Astrocyte of the spinal cord (primary cell): ENCODE results near the gene PTPDC1.

Experiments used
- DNase-seq: peaks from one replicate; pipeline ENCODE4 v3.0.0; 2011; ENCODE audit warnings: low read depth, low spot score
- H3K4me3 ChIP-seq: 2 replicates; pipeline ENCODE4 v1.5.1; 2011; ENCODE audit warnings: low read depth, mild to moderate bottlenecking, low read length, moderate library complexity
- CTCF ChIP-seq: IDR thresholded peaks from 2 replicates; pipeline ENCODE4 v1.5.1; 2012; ENCODE audit warnings: low read depth, mild to moderate bottlenecking, low read length, inconsistent platforms
- in situ Hi-C: cut with HindIII; loops from 2 replicates; pipeline ENCODE4 v1.10.0; 2017; ENCODE audit warnings: low sequenced_read_pairs

PTPDC1 gene

DNA sequence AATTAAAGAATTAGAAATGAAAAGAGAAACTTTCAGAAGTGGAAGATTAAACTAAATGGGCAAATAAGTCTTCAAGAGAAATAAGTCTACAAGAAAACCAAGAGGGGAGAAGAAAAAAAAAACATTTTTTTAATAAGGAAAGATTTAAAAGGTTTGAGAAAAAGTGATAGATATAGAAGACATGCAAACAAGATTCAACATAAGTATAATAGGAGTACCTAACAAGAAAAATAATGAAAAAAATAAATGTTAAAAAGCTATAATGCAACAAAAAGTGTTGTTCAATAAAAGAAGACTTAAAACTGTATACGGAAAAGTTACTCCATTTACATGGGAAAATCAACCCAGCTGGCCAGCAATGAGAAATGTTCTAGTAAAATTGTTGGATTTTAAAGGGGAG lies 42.6 kb downstream of the PTPDC1 start:
- no peak overlapping the region for H3K4me3 ChIP-seq
- no peak for DNase-seq
- TF ChIP-seq CTCF, result no peak
- in situ Hi-C loops, result no loop called here

- TF ChIP-seq CTCF, result no peak
- no peak overlapping the region for H3K4me3 ChIP-seq
- in situ Hi-C loops, result no loop called here
- DNase-seq, result no peak
Observed at GRCh38 chr9:94127806-94128205, 43.5 kb downstream of the PTPDC1 start.

DNA sequence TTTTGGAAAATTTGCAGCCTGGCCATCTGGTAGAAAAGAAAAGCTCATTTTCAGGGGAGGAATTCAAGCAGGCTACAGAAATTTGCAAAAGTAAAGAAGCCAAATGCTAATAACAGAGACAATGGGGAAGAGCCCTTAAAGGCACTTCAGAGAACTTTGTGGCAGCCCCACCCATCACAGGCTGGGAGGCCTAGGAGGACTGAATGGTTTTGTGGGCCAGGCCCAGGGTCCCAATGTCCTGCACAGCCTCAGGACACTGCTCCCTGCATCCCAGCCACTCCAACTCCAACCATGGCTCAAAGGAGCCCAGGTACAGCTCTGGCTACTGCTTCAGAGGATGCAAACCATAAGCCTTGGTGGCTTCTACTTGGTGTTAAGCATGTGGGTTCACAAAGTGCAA lies 44.3 kb downstream of the PTPDC1 start:
- no peak for DNase-seq
- no peak overlapping the region for H3K4me3 ChIP-seq
- in situ Hi-C loops, result no loop called here
- no peak for TF ChIP-seq CTCF

DNA sequence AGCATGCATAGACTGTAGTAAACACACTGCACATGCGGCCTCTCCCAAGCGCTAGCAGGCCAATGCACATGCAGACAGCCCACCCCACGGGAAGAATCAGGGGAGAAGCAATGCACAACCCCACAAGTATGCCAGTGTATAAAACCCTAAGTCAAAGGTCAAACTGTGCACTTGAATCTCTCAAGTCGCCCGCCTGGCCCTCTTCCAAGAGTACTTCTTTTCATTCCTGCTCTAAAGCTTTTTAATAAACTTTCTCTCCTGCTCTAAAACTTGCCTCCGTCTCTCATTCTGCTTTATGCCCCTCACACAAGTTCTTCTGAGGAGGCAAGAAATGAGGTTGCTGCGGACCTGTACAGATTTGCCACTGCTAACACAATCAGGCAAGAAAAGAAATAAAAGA lies 50.4 kb downstream of the PTPDC1 start:
- in situ Hi-C loops, result no loop called here
- no peak for TF ChIP-seq CTCF
- no peak for DNase-seq
- H3K4me3 ChIP-seq, result no peak overlapping the region

DNA sequence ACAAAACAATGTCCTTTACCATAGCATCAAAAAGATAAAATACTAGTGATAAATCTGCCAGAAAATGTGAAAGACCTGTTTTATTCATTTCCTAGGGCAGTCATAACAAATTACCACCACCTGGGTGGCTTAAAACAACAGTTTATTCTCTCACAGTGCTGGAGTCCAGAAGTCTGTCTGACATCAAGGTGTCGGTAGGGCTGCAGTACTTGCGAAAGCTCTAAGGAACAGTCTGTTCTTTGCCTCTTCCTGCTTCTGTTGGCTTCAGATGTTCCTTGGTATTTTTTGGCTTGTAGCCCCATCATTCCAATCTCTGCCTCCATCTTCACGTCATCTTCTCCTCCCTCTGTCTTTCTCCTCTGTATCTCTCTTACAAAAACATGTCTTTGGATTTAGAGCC lies 51.0 kb downstream of the PTPDC1 start:
- no peak for TF ChIP-seq CTCF
- no peak overlapping the region for H3K4me3 ChIP-seq
- in situ Hi-C loops, result no loop called here
- peak; percentile 96 for DNase-seq

DNA sequence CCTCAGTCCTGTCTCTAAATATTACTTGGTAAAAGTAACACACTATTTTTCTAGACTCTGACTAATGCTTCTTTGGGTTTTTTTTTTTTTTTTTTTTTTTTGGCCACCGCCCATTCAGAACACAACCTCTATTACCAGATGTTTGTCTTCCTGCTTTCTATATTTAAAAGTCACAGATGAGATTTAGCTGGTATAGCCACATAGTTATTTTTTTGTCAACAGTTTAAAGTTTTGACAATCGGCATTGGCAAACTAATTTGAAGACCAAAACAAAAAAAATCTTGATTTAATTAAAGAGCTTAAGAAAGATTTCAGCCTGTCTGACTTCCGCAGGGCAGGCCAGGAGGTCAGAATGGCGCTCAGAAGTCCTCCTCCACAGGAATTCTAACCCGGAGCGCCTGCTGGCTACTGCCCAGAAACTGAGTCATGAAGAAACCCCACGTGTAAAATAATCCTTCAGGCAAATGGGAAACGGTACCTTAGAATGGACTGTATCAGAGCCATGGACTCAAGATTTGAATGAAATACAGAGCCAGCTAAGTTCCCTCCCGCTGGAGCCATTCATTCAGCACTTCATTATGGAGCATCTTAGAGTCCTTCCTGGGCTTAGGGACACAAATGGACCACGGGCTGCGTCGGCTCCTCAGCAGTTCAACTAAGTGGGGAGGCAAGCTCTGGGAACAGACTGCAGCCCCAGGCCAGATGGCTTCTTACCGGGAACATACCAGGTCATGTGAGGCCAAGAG lies 55.6 kb downstream of the PTPDC1 start:
- peak; percentile 99 for DNase-seq
- TF ChIP-seq CTCF, result no peak
- in situ Hi-C loops, result no loop called here
- H3K4me3 ChIP-seq, result no peak overlapping the region
